H1 (cell line): Measurements from ENCODE around the gene ETDB.

Experiments
- GABPA ChIP-seq: IDR thresholded peaks from 2 replicates; pipeline ENCODE4 v1.6.1; 2011; ENCODE audit warnings: mild to moderate bottlenecking, low read length, moderate library complexity, borderline replicate concordance; ENCODE audit not compliant: insufficient read depth
- TF ChIP-seq, protein P1 (sequence below), 3 experiments: IDR thresholded peaks; 1 replicate in 2 of 3; 2 replicates in 1 of 3; pipeline versions ENCODE4 v1.5.1 to v1.6.1; 2011; ENCODE audit warnings: low read length in 3 of 3, mild to moderate bottlenecking in 3 of 3, inconsistent platforms in 2 of 3, low read depth in 1 of 3, moderate library complexity in 1 of 3; ENCODE audit not compliant: insufficient read depth in 1 of 3; ENCODE audit errors: control extremely low read depth in 1 of 3

DNA sequence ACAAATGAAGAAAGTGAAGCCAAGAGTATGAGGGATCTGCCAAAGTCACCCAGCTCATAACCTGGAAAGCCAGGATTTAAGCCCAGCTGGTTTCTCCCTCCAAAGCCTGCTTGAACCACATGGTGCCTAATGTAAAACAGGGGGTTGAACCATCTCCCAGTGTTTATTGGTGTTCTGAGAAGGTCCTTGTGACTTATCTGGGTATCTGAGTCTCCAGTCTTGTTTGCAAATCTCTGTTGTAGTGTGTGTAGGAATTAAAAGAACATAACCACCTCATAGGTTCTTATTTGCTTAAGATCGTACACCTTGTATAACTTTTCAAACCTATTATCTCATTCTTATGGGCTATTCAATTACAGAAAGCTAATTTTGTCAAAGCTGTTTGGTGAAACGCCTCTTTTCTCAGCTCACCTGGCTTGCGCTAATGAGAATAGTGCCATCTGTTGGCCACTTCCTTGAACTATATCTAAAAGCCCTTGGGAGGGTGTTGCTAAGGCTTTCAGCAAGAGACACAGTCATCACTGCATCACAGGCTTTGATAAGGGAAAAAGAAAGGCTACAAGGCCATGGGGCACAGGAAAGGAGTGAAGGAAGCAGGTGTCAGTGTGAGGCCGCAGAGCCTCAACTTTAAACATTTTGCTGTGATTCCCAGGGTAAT, 34.0 kb downstream of the ETDB start:
- TF ChIP-seq, protein P1, sequence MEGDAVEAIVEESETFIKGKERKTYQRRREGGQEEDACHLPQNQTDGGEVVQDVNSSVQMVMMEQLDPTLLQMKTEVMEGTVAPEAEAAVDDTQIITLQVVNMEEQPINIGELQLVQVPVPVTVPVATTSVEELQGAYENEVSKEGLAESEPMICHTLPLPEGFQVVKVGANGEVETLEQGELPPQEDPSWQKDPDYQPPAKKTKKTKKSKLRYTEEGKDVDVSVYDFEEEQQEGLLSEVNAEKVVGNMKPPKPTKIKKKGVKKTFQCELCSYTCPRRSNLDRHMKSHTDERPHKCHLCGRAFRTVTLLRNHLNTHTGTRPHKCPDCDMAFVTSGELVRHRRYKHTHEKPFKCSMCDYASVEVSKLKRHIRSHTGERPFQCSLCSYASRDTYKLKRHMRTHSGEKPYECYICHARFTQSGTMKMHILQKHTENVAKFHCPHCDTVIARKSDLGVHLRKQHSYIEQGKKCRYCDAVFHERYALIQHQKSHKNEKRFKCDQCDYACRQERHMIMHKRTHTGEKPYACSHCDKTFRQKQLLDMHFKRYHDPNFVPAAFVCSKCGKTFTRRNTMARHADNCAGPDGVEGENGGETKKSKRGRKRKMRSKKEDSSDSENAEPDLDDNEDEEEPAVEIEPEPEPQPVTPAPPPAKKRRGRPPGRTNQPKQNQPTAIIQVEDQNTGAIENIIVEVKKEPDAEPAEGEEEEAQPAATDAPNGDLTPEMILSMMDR (IDR thresholded peaks at IDR 0.05; ENCODE audit: control extremely low read depth in 1 of 3, insufficient read depth in 1 of 3, low read depth in 1 of 3, low read length in 3 of 3) = peak in 2 of 3 experiments; percentile 50 to 53; a peak in 3 of 4 replicates
- TF ChIP-seq GABPA = no peak
